Measurements from ENCODE around the gene RENBP. TPM values are rescaled to one million over a fixed set of nuclear protein-coding genes. Genes with fewer than 3 reads are reported as not detected.

The RENBP gene
- total and polyA plus RNA-seq, 7 donors, result 9.8 to 16.8 (median 15.0) TPM

- DNase-seq, result no peak
- intact Hi-C loops (cut with DNase I), result no loop called here
- 3 to 5% methylated on average over 85 to 89 of the region's 94 CpGs for WGBS, 2 donors
- H3K27me3 ChIP-seq, result peaks cover 12 to 52% (median 27%) of the 10 kb centered on the region in 3 donors
- peak within 1 kb of the TSS in 3 of 4 donors; percentile 25 to 50 (median 44) for H3K27ac ChIP-seq
- TF ChIP-seq POLR2A (IDR thresholded peaks at IDR 0.05) (no peak), POLR2AphosphoS5 (IDR thresholded peaks at IDR 0.05) (peak in 1 of 4 donors; percentile 16), EP300 (IDR thresholded peaks at IDR 0.05) (no peak), CTCF (IDR thresholded peaks at IDR 0.05) (no peak)
- H3K4me3 ChIP-seq, result peak within 1 kb of the TSS in 3 of 4 donors; percentile 25 to 36 (median 27)
- peaks cover 0 to 10% (median 6%) of the 10 kb centered on the region in 4 donors for H3K4me1 ChIP-seq
- H3K9me3 ChIP-seq, result no peaks in the 10 kb centered on the region
- no peaks in the 10 kb centered on the region for H3K36me3 ChIP-seq
Measured at GRCh38 chrX:153885968-153886903, 58.2 kb downstream of the RENBP start, which contains the start of gene L1CAM. L1CAM (minus strand) TSS chrX:153886173; CDS start chrX:153875836, 10,337 bp downstream.

Small RNAs within 50 kb of the gene (small RNA-seq; reads per million reads assigned to genes)
- gene MIR3202-1, result 0 reads per million in 3 donors

Other genes with a start within 250 kb of the RENBP start
- 100 to 1,000 TPM in 1 of 4 donors, 10 to 100 TPM in 3; 59.3 to 124 (median 70.4) TPM for gene BCAP31, start 220.3 kb downstream of the RENBP start, total RNA-seq
- 100 to 1,000 TPM in 1 of 3 donors, 10 to 100 TPM in 2; 61.3 to 216 (median 70.9) TPM for gene BCAP31, start 220.3 kb downstream of the RENBP start, polyA plus RNA-seq
- gene ABCD1, start 219.8 kb downstream of the RENBP start, total RNA-seq, result 10 to 100 TPM; 11.0 to 21.3 (median 18.3) TPM
- 10 to 100 TPM in 1 of 3 donors, 1 to 10 TPM in 2; 1.8 to 12.8 (median 3.2) TPM for gene ABCD1, start 219.8 kb downstream of the RENBP start, polyA plus RNA-seq
- 10 to 100 TPM in 3 of 4 donors, 1 to 10 TPM in 1; 9.2 to 50.1 (median 25.7) TPM for gene PLXNB3, start 180.4 kb downstream of the RENBP start, total RNA-seq
- 1 to 10 TPM in 1 of 3 donors, under 1 TPM in 1, not detected in 1; 0.60 to 2.2 TPM for gene PLXNB3, start 180.4 kb downstream of the RENBP start, polyA plus RNA-seq
- gene SRPK3, start 163.6 kb downstream of the RENBP start, total RNA-seq, result 10 to 100 TPM in 1 of 4 donors, 1 to 10 TPM in 3; 2.1 to 13.0 (median 6.9) TPM
- gene SRPK3, start 163.6 kb downstream of the RENBP start, polyA plus RNA-seq, result under 1 TPM in 1 of 3 donors, not detected in 2; 0.31 TPM
- gene IDH3G, start 150.3 kb downstream of the RENBP start, total RNA-seq, result 10 to 100 TPM; 54.2 to 89.5 (median 62.7) TPM
- 10 to 100 TPM; 66.7 to 85.3 (median 76.5) TPM for gene IDH3G, start 150.3 kb downstream of the RENBP start, polyA plus RNA-seq
- 100 to 1,000 TPM; 143 to 177 (median 156) TPM for gene SSR4, start 150.0 kb downstream of the RENBP start, total RNA-seq
- 100 to 1,000 TPM; 327 to 494 (median 405) TPM for gene SSR4, start 150.0 kb downstream of the RENBP start, polyA plus RNA-seq
- 10 to 100 TPM in 3 of 4 donors, 1 to 10 TPM in 1; 8.6 to 24.4 (median 14.2) TPM for gene PDZD4, start 114.1 kb downstream of the RENBP start, total RNA-seq
- 1 to 10 TPM in 2 of 3 donors, under 1 TPM in 1; 0.46 to 5.1 (median 1.2) TPM for gene PDZD4, start 114.1 kb downstream of the RENBP start, polyA plus RNA-seq
- 10 to 100 TPM in 3 of 4 donors, 1 to 10 TPM in 1; 6.6 to 30.2 (median 23.1) TPM for gene L1CAM, start 58.5 kb downstream of the RENBP start, total RNA-seq
- 10 to 100 TPM in 1 of 3 donors, 1 to 10 TPM in 1, not detected in 1; 2.4 to 10.5 TPM for gene L1CAM, start 58.5 kb downstream of the RENBP start, polyA plus RNA-seq
- gene AVPR2, start 40.0 kb downstream of the RENBP start, total RNA-seq, result 1 to 10 TPM; 1.1 to 2.2 (median 1.3) TPM
- 1 to 10 TPM in 1 of 3 donors, not detected in 2; 1.1 TPM for gene AVPR2, start 40.0 kb downstream of the RENBP start, polyA plus RNA-seq
- gene ARHGAP4, start 18.4 kb downstream of the RENBP start, total RNA-seq, result 10 to 100 TPM; 12.4 to 27.4 (median 16.3) TPM
- gene ARHGAP4, start 18.4 kb downstream of the RENBP start, polyA plus RNA-seq, result 100 to 1,000 TPM in 1 of 3 donors, 10 to 100 TPM in 1, 1 to 10 TPM in 1; 8.4 to 122 (median 17.3) TPM
- 100 to 1,000 TPM in 1 of 4 donors, 10 to 100 TPM in 3; 57.4 to 113 (median 79.2) TPM for gene NAA10, start 9.6 kb downstream of the RENBP start, total RNA-seq
- 100 to 1,000 TPM in 1 of 3 donors, 10 to 100 TPM in 2; 78.6 to 128 (median 84.7) TPM for gene NAA10, start 9.6 kb downstream of the RENBP start, polyA plus RNA-seq
- gene HCFC1, start 27.2 kb upstream of the RENBP start, total RNA-seq, result 10 to 100 TPM; 23.5 to 57.3 (median 30.2) TPM
- 10 to 100 TPM in 1 of 3 donors, 1 to 10 TPM in 2; 7.4 to 34.4 (median 8.4) TPM for gene HCFC1, start 27.2 kb upstream of the RENBP start, polyA plus RNA-seq
- 1 to 10 TPM; 3.5 to 8.6 (median 4.4) TPM for gene TMEM187, start 28.1 kb upstream of the RENBP start, total RNA-seq
- 1 to 10 TPM; 3.6 to 9.3 (median 3.7) TPM for gene TMEM187, start 28.1 kb upstream of the RENBP start, polyA plus RNA-seq
- 10 to 100 TPM; 26.8 to 41.7 (median 37.3) TPM for gene IRAK1, start 75.3 kb upstream of the RENBP start, total RNA-seq
- 100 to 1,000 TPM in 1 of 3 donors, 10 to 100 TPM in 2; 67.7 to 103 (median 70.3) TPM for gene IRAK1, start 75.3 kb upstream of the RENBP start, polyA plus RNA-seq
- gene MECP2, start 153.1 kb upstream of the RENBP start, total RNA-seq, result 10 to 100 TPM; 43.9 to 57.9 (median 49.6) TPM
- gene MECP2, start 153.1 kb upstream of the RENBP start, polyA plus RNA-seq, result 10 to 100 TPM; 14.4 to 22.5 (median 18.7) TPM
- not detected for gene OPN1LW, start 199.6 kb upstream of the RENBP start, total RNA-seq
- not detected for gene OPN1LW, start 199.6 kb upstream of the RENBP start, polyA plus RNA-seq
- gene OPN1MW, start 238.0 kb upstream of the RENBP start, total RNA-seq, result not detected
- not detected for gene OPN1MW, start 238.0 kb upstream of the RENBP start, polyA plus RNA-seq